CD8-positive, alpha-beta memory T cell (primary cell): ENCODE results near the gene WBP1L. TPM values are rescaled to one million over a fixed set of nuclear protein-coding genes. Genes with fewer than 3 reads are reported as not detected.

Source experiments
- CTCF ChIA-PET: fragments of 350-600 bp; sonication (Branson Sonifier 250); formaldehyde crosslinking; loops from one replicate; lab custom pipeline; 2021; ENCODE audit warnings: antibody characterized with exemption; lab: Charles Lee
- POLR2A ChIA-PET: fragments of 350-600 bp; sonication (Branson Sonifier 250); formaldehyde crosslinking; loops from one replicate; lab custom pipeline; 2021; ENCODE audit warnings: antibody characterized with exemption; lab: Charles Lee
- DNase-seq, 5 donors: peaks; one replicate each; pipeline versions ENCODE4 v3.0.0 to v3.0.0-alpha.2; 2020 to 2022; ENCODE audit warnings: mixed read lengths in 1 of 5
- H3K27ac ChIP-seq: one replicate; pipeline ENCODE4 v1.7.0; 2013; ENCODE audit warnings: low read depth, mild to moderate bottlenecking, low read length, moderate library complexity
- H3K27me3 ChIP-seq: 2 replicates; pipeline ENCODE4 v1.7.0; 2013; ENCODE audit warnings: low read length, mild to moderate bottlenecking; ENCODE audit not compliant: insufficient read depth, poor library complexity, severe bottlenecking
- H3K36me3 ChIP-seq: 2 replicates; pipeline ENCODE4 v1.7.0; 2013; ENCODE audit warnings: mild to moderate bottlenecking, low read length, moderate library complexity; ENCODE audit not compliant: insufficient read depth
- H3K4me1 ChIP-seq: 2 replicates; pipeline ENCODE4 v1.7.0; 2013; ENCODE audit warnings: mild to moderate bottlenecking, low read length, moderate library complexity; ENCODE audit not compliant: insufficient read depth
- H3K4me3 ChIP-seq: 2 replicates; pipeline ENCODE4 v1.7.0; 2013; ENCODE audit warnings: mild to moderate bottlenecking, low read length
- H3K9me3 ChIP-seq: 2 replicates; pipeline ENCODE4 v1.7.0; 2013; ENCODE audit warnings: mild to moderate bottlenecking, low read length
- H3K27ac Mint-ChIP-seq, 8 donors: one replicate each; pipeline ENCODE4 v1.8.0; 2020 to 2021; ENCODE audit warnings: mixed read lengths in 8 of 8, mild to moderate bottlenecking in 6 of 8, inconsistent platforms in 3 of 8, moderate library complexity in 3 of 8
- H3K27me3 Mint-ChIP-seq, 2 donors: one replicate each; pipeline ENCODE4 v1.8.0; 2020 to 2021; ENCODE audit warnings: mixed read lengths in 2 of 2, mild to moderate bottlenecking in 1 of 2, moderate library complexity in 1 of 2
- H3K36me3 Mint-ChIP-seq, 3 donors: one replicate each; pipeline ENCODE4 v1.8.0; 2020 to 2021; ENCODE audit warnings: mixed read lengths in 3 of 3, inconsistent platforms in 1 of 3, mild to moderate bottlenecking in 1 of 3
- H3K4me1 Mint-ChIP-seq, 3 donors: one replicate each; pipeline ENCODE4 v1.8.0; 2020 to 2021; ENCODE audit warnings: mixed read lengths in 3 of 3, inconsistent platforms in 1 of 3, mild to moderate bottlenecking in 1 of 3
- H3K4me3 Mint-ChIP-seq, 7 donors: one replicate each; pipeline ENCODE4 v1.8.0; 2020 to 2021; ENCODE audit warnings: mixed read lengths in 7 of 7, mild to moderate bottlenecking in 6 of 7, moderate library complexity in 4 of 7, inconsistent platforms in 2 of 7
- H3K9me3 Mint-ChIP-seq, 5 donors: one replicate each; pipeline ENCODE4 v1.8.0; 2020 to 2022; ENCODE audit warnings: mixed read lengths in 5 of 5, mild to moderate bottlenecking in 3 of 5, moderate library complexity in 2 of 5, inconsistent platforms in 1 of 5
- polyA plus RNA-seq: library from polyadenylated mRNA; unstranded; fragments of 300-500 nt; fragmentation: Illumina TruSeq; gene quantifications from one replicate; pipeline ENCODE4 v1.2.3, GENCODE V29; 2021
- total RNA-seq, 2 experiments: library from RNA; stranded (reverse); gene quantifications; one replicate each; pipeline ENCODE4 v1.2.3, GENCODE V29; 2021

The WBP1L gene
- total and polyA plus RNA-seq, 3 experiments from 2014 or later = 16.0 to 28.5 (median 17.8) TPM

DNA sequence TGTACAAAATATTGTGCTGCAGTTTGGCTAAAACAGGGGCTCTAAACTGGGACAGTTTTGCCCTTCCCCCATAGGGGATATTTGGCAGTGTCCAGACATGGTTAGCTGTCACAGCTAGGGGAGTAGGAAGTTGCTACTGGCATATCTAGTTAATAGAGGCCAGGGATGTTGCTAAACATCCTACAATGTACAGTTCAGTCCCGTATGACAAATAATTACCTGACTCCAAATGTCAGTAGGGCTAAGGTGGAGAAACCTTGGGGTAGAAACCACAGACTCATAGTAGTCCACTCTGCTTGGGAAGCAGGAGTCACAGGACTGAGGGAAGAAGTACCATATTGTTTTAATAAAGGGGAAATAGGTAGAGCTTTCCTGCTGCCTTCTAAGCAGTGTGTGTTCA lies 39.8 kb downstream of the WBP1L start:
- Histone ChIP-seq H3K36me3 (no peaks in the 10 kb centered on the region), H3K4me1 (peaks cover 21% of the 10 kb centered on the region), H3K9me3 (no peaks in the 10 kb centered on the region), H3K27me3 (no peaks in the 10 kb centered on the region), H3K27ac (no peak overlapping the region), H3K4me3 (no peak overlapping the region)
- peak overlapping the region in 6 of 8 donors; percentile 2 to 67 (median 47) for H3K27ac Mint-ChIP-seq
- no peaks in the 10 kb centered on the region for H3K27me3 Mint-ChIP-seq
- no peaks in the 10 kb centered on the region for H3K9me3 Mint-ChIP-seq
- peak overlapping the region in 2 of 7 donors; percentile 30 to 63 for H3K4me3 Mint-ChIP-seq
- no peak for DNase-seq
- CTCF ChIA-PET = no interaction called here
- POLR2A ChIA-PET = no interaction called here
- peaks cover 61 to 79% (median 67%) of the 10 kb centered on the region in 3 donors for H3K4me1 Mint-ChIP-seq
- peaks cover 0 to 36% (median 6%) of the 10 kb centered on the region in 3 donors for H3K36me3 Mint-ChIP-seq

DNA sequence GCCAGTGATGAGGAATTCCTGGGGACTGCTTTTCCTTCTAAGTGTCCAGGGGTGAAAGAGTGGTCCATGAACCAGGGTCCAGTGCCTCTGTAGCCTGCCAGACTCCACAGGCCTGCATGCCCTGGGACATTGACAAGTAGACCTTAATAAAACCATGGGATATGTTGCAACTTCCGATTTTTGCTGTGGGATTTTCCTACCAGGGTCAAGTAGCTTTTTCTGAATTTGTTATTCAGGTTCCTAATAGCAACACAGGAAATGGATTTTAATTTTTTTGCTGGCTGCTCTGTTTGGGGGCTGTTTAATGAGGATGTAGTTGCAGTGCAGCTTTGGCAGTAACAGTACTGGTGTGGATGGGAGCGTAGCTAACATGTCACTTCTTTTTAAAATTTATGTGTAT lies 42.1 kb downstream of the WBP1L start:
- Histone ChIP-seq H3K27me3 (no peaks in the 10 kb centered on the region), H3K4me1 (peaks cover 21% of the 10 kb centered on the region), H3K27ac (no peak overlapping the region), H3K36me3 (no peaks in the 10 kb centered on the region), H3K9me3 (no peaks in the 10 kb centered on the region), H3K4me3 (no peak overlapping the region)
- no peak for DNase-seq
- Mint-ChIP-seq H3K27me3 (no peaks in the 10 kb centered on the region), H3K36me3 (peaks cover 9 to 33% (median 10%) of the 10 kb centered on the region in 3 donors), H3K4me1 (peaks cover 55 to 71% (median 66%) of the 10 kb centered on the region in 3 donors), H3K4me3 (no peak overlapping the region), H3K27ac (peak overlapping the region in 3 of 8 donors; percentile 9 to 54 (median 53)), H3K9me3 (peaks cover 0 to 2% (median 0%) of the 10 kb centered on the region in 5 donors)
- ChIA-PET CTCF (no interaction called here), POLR2A (no interaction called here)

DNA sequence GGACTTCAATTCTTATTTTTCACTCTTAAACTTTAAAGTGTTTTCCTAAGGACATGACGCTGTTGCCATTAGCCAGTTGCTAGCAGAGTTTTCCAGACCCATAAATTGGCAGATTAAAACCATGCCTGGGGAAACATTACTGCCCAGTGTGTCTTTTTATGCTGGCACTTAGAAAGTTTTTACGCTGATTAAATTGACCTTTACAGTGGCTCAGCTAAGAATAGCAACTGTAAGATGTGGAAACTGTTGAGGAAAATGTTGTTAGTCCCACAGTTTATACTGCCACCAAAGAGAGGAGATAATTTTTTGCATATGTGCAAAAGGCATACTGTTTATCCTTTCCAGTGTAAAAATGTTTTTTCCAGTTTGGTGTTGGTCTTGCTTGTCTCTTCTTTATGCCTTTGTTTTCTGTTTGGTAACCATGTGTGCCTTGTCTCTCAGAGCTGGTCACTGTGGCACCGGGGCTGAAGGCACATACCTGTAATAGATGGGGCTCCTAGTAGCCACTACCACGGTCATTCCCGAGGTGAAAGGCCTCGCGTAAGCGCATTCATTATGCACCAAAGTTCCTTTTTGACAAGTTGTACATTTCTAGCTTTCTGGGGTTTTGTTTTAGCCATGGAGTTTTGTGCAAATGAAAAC lies 48.1 kb downstream of the WBP1L start:
- Histone ChIP-seq H3K9me3 (no peaks in the 10 kb centered on the region), H3K4me1 (peaks cover 18% of the 10 kb centered on the region), H3K27me3 (no peaks in the 10 kb centered on the region), H3K27ac (no peak overlapping the region), H3K36me3 (no peaks in the 10 kb centered on the region), H3K4me3 (no peak overlapping the region)
- peaks cover 0 to 2% (median 0%) of the 10 kb centered on the region in 5 donors for H3K9me3 Mint-ChIP-seq
- peak overlapping the region in 2 of 8 donors; percentile 31 to 55 for H3K27ac Mint-ChIP-seq
- peaks cover 4 to 42% (median 9%) of the 10 kb centered on the region in 3 donors for H3K36me3 Mint-ChIP-seq
- no peak overlapping the region for H3K4me3 Mint-ChIP-seq
- no peak for DNase-seq
- ChIA-PET CTCF (no interaction called here), POLR2A (interaction anchor here (0.5 to 0.6 kb wide), 2 partner anchors 31 to 89 kb away, joined by 4 to 5 read pairs; no protein-coding TSS in a partner anchor)
- H3K4me1 Mint-ChIP-seq = peaks cover 50 to 71% (median 59%) of the 10 kb centered on the region in 3 donors
- no peaks in the 10 kb centered on the region for H3K27me3 Mint-ChIP-seq

GRCh38 chr10:102795453-102796406 lies 52.0 kb downstream of the WBP1L start:
- ChIA-PET POLR2A (no interaction called here), CTCF (no interaction called here)
- peaks cover 22% of the 10 kb centered on the region for H3K36me3 ChIP-seq
- no peaks in the 10 kb centered on the region for H3K27me3 Mint-ChIP-seq
- no peaks in the 10 kb centered on the region for H3K9me3 Mint-ChIP-seq
- H3K27me3 ChIP-seq = no peaks in the 10 kb centered on the region
- peaks cover 21% of the 10 kb centered on the region for H3K4me1 ChIP-seq
- H3K27ac ChIP-seq = no peak overlapping the region
- peaks cover 36 to 63% (median 39%) of the 10 kb centered on the region in 3 donors for H3K4me1 Mint-ChIP-seq
- H3K27ac Mint-ChIP-seq = peak overlapping the region; percentile 15 to 89 (median 58)
- peak overlapping the region in 3 of 7 donors; percentile 26 to 48 (median 28) for H3K4me3 Mint-ChIP-seq
- no peaks in the 10 kb centered on the region for H3K9me3 ChIP-seq
- H3K36me3 Mint-ChIP-seq = peaks cover 0 to 62% (median 6%) of the 10 kb centered on the region in 3 donors
- no peak overlapping the region for H3K4me3 ChIP-seq
- DNase-seq = no peak

- POLR2A ChIA-PET = no interaction called here
- H3K27me3 Mint-ChIP-seq = no peaks in the 10 kb centered on the region
- H3K4me3 ChIP-seq = no peak overlapping the region
- H3K36me3 Mint-ChIP-seq = peaks cover 0 to 61% (median 6%) of the 10 kb centered on the region in 3 donors
- no peaks in the 10 kb centered on the region for H3K9me3 ChIP-seq
- H3K4me3 Mint-ChIP-seq = peak overlapping the region in 4 of 7 donors; percentile 8 to 48 (median 26)
- H3K27me3 ChIP-seq = no peaks in the 10 kb centered on the region
- H3K27ac Mint-ChIP-seq = peak overlapping the region in 7 of 8 donors; percentile 15 to 60 (median 29)
- peaks cover 38 to 64% (median 43%) of the 10 kb centered on the region in 3 donors for H3K4me1 Mint-ChIP-seq
- peak in 4 of 5 donors; percentile 7 to 56 (median 20) for DNase-seq
- peaks cover 23% of the 10 kb centered on the region for H3K36me3 ChIP-seq
- CTCF ChIA-PET = no interaction called here
- H3K9me3 Mint-ChIP-seq = no peaks in the 10 kb centered on the region
- peaks cover 21% of the 10 kb centered on the region for H3K4me1 ChIP-seq
- no peak overlapping the region for H3K27ac ChIP-seq
These were observed 52.8 kb downstream of the WBP1L start for GRCh38 chr10:102796407-102797176.

- no peak overlapping the region for H3K4me3 ChIP-seq
- peaks cover 23% of the 10 kb centered on the region for H3K36me3 ChIP-seq
- ChIA-PET CTCF (no interaction called here), POLR2A (no interaction called here)
- peaks cover 5 to 74% (median 18%) of the 10 kb centered on the region in 3 donors for H3K36me3 Mint-ChIP-seq
- H3K4me1 Mint-ChIP-seq = peaks cover 40 to 57% (median 48%) of the 10 kb centered on the region in 3 donors
- no peaks in the 10 kb centered on the region for H3K9me3 Mint-ChIP-seq
- no peaks in the 10 kb centered on the region for H3K27me3 ChIP-seq
- H3K27me3 Mint-ChIP-seq = no peaks in the 10 kb centered on the region
- H3K27ac Mint-ChIP-seq = peak overlapping the region in 4 of 8 donors; percentile 42 to 56 (median 44)
- H3K4me3 Mint-ChIP-seq = no peak overlapping the region
- DNase-seq = no peak
- peaks cover 21% of the 10 kb centered on the region for H3K4me1 ChIP-seq
- no peak overlapping the region for H3K27ac ChIP-seq
- no peaks in the 10 kb centered on the region for H3K9me3 ChIP-seq
These were observed 56.1 kb downstream of the WBP1L start for GRCh38 chr10:102799691-102800471.
